Omental fat pad (tissue), 4 donors: ENCODE data around the gene DHX35. TPM values are rescaled to one million over a fixed set of nuclear protein-coding genes. Genes with fewer than 3 reads are reported as not detected.
"Not testable (repeated sequence)": the region's sequence is repeated elsewhere in the genome, so short reads cannot be mapped to it uniquely, and the experiment has no call there.

Experiments
- ATAC-seq: fragments of 150-250 bp; one replicate; pipeline ENCODE4 v1.9.1; 2016; ENCODE audit warnings: mild to moderate bottlenecking, moderate library complexity; ENCODE audit not compliant: low FRiP score
- DNase-seq: peaks from one replicate; pipeline ENCODE4 v3.0.0-alpha.2; 2019; ENCODE audit warnings: low spot score
- CTCF ChIP-seq, 3 donors: fragments of 450-650 bp; IDR thresholded peaks; one replicate each; pipeline ENCODE4 v1.5.1; 2016 to 2017; ENCODE audit warnings: antibody characterized with exemption in 3 of 3, mild to moderate bottlenecking in 3 of 3, moderate library complexity in 2 of 3
- total RNA-seq, 4 donors: library from RNA; depleted of rRNA; stranded (reverse); fragments of >200 nt; gene quantifications; one replicate each; pipeline ENCODE4 v1.1.0, GENCODE V29; 2016

Gene DHX35
- total RNA-seq, 4 donors from 2014 or later: 13.3 to 18.1 (median 15.5) TPM

DNA sequence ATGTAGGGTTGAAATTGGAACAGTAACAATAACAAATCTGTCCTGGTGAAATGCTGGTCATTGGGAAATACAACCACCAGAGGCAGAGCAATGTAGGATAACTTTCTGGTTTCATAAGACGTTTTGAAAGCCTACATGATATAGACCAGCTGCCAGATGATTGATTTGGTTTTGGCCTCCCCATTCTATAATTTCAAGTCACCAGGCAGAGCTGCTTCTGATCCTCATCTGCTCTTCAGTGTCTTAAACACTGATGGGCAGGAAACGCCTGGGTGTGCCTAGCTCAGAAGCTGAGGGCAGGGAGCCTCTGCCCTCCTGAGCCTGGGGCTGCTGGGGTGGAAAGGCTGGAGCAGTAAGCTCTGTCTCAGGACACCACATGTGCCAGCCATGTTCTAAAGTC is 24.5 kb downstream of the DHX35 start:
- DNase-seq (no peak), ATAC-seq (no peak)
- TF ChIP-seq CTCF (IDR thresholded peaks at IDR 0.05): no peak

DNA sequence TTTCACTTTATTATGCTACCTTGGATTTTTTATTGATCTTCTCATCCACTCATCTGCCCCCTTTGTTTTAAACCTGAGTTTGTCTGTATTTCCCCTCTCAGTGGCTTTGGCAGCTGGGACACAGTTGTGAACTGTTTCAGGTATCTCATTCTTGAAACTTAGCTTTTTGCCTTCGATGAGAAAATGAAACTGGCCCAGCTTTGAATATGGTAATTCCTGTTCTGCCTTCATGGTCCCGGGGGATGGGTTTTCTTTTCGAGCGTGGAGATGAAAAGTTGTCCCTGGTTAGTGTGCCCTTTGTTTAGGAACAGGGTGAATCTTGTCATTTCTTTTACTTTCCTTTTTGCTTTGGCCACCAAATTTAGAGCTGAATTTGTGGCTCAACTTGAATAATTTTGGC is 25.6 kb downstream of the DHX35 start:
- DNase-seq (no peak), ATAC-seq (no peak)
- no peak for TF ChIP-seq CTCF (IDR thresholded peaks at IDR 0.05)

GRCh38 chr20:38990728-38991127 is 28.6 kb downstream of the DHX35 start:
- no peak for DNase-seq
- TF ChIP-seq CTCF (IDR thresholded peaks at IDR 0.05): no peak
- ATAC-seq: no peak

- ATAC-seq: no peak
- TF ChIP-seq CTCF (IDR thresholded peaks at IDR 0.05): no peak
- no peak for DNase-seq
Measured at GRCh38 chr20:38991814-38992704, 29.9 kb downstream of the DHX35 start.

GRCh38 chr20:38995536-38996044 is 33.4 kb downstream of the DHX35 start:
- DNase-seq (no peak), ATAC-seq (no peak)
- TF ChIP-seq CTCF (IDR thresholded peaks at IDR 0.05): no peak

DNA sequence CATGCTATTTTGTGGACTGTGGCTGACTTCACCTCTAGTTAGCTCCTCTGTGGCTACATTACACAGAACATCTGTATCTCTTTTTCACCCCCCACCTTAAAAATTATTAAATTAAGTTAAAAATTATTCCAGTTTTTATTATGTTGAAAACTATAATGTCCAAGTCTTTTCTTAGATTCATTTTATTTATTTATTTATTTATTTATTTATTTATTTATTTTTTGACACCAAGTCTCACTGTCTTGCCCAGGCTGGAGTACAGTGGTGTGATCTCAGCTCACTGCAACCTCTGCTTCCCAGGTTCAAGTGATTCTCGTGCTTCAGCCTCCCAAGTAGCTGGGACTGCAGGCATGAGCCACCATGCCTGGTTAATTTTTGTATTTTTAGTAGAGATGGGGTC is 34.7 kb downstream of the DHX35 start:
- ATAC-seq, DNase-seq: not testable (repeated sequence)

- TF ChIP-seq CTCF (IDR thresholded peaks at IDR 0.05): no peak
- no peak for DNase-seq
- ATAC-seq: no peak
Measured at GRCh38 chr20:38997622-38998021, 35.5 kb downstream of the DHX35 start.
